ENCODE measurements around the gene MPPED2.

- TF ChIP-seq, protein P1, sequence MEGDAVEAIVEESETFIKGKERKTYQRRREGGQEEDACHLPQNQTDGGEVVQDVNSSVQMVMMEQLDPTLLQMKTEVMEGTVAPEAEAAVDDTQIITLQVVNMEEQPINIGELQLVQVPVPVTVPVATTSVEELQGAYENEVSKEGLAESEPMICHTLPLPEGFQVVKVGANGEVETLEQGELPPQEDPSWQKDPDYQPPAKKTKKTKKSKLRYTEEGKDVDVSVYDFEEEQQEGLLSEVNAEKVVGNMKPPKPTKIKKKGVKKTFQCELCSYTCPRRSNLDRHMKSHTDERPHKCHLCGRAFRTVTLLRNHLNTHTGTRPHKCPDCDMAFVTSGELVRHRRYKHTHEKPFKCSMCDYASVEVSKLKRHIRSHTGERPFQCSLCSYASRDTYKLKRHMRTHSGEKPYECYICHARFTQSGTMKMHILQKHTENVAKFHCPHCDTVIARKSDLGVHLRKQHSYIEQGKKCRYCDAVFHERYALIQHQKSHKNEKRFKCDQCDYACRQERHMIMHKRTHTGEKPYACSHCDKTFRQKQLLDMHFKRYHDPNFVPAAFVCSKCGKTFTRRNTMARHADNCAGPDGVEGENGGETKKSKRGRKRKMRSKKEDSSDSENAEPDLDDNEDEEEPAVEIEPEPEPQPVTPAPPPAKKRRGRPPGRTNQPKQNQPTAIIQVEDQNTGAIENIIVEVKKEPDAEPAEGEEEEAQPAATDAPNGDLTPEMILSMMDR (IDR thresholded peaks at IDR 0.05; ENCODE audit: low read depth, low read length) = no peak
- TF ChIP-seq, protein P2, sequence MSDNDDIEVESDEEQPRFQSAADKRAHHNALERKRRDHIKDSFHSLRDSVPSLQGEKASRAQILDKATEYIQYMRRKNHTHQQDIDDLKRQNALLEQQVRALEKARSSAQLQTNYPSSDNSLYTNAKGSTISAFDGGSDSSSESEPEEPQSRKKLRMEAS (IDR thresholded peaks at IDR 0.05; ENCODE audit: low read depth, low read length) = no peak
These were observed 127.6 kb downstream of the MPPED2 start for GRCh38 chr11:30458541-30458940.
